PFSK-1 (cell line): ENCODE results near the gene BTBD9.

ENCODE experiments used
- FOXP2 ChIP-seq: optimal IDR thresholded peaks from 2 replicates; pipeline ENCODE3; 2011; ENCODE audit warnings: borderline replicate concordance, control low read depth, inconsistent platforms; ENCODE audit not compliant: insufficient read depth; ENCODE audit errors: extremely low read length, extremely low read depth
- POLR2AphosphoS5 ChIP-seq: IDR thresholded peaks from 2 replicates; pipeline ENCODE4 v1.6.1; 2012; ENCODE audit warnings: low read depth, mild to moderate bottlenecking, control low read depth, low read length, moderate library complexity
- REST ChIP-seq, 2 experiments: IDR thresholded peaks; 2 replicates each; pipeline versions ENCODE4 v1.6.1 to v1.8.0; 2011 to 2012; ENCODE audit warnings: low read depth in 2 of 2, low read length in 2 of 2, control low read depth in 1 of 2, inconsistent platforms in 1 of 2, mild to moderate bottlenecking in 1 of 2, moderate library complexity in 1 of 2; ENCODE audit not compliant: insufficient read depth in 1 of 2
- SIN3A ChIP-seq: IDR thresholded peaks from 2 replicates; pipeline ENCODE4 v1.6.1; 2012; ENCODE audit warnings: mild to moderate bottlenecking, low read length, moderate library complexity, borderline replicate concordance; ENCODE audit not compliant: insufficient read depth
- TAF1 ChIP-seq: IDR thresholded peaks from 2 replicates; pipeline ENCODE4 v1.6.1; 2012; ENCODE audit warnings: low read length, control low read depth, borderline replicate concordance; ENCODE audit not compliant: insufficient read depth

The BTBD9 gene

DNA sequence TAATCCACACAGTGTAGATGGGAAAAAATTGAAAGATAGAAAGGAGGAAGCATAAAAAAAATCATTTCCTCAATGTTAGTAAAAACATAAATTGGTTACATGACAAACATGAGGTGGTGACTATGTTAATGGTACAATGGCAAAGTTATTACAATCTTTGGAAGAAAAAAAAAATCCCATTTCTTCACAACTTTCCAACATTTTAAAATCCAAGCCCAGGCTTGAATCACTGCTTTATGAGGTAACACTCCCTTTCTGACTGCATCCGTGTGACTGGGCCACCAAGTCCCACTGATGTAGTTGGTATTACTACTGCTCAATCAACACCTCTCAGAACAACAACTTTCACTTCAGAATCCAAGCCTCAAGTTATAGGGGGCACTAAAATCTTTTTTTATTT lies 160.4 kb downstream of the BTBD9 start:
- TF ChIP-seq FOXP2 (no peak), REST (IDR thresholded peaks at IDR 0.05; ENCODE audit: insufficient read depth in 1 of 2, low read depth in 2 of 2, low read length in 2 of 2) (no peak), SIN3A (no peak), TAF1 (no peak), POLR2AphosphoS5 (no peak)

DNA sequence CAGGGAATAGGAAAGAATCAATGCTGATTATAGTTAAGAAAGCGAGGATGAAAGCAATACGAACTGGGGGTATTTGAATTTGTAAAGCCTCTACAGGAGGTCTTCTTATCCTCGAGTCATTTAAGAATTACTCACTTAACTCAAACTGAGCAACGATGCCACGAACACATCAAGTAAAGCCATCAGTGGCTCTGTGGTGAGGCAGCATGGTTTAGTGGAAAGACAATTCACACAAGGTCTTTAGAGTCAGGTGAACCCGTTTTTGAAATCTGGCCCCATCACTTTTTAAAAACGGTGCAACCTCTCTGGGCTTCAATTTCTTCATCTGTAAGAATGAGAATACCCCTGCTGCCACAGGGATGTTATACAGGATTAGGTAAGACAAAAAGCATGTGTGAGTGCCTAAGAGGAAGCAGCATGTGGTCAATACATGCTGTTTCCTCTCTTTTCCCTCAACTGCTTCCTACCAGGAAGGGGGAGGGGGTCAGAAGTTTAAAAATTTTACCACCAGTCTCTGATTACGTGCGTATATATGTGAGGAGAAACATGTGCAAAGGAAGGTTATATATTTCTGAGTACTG lies 162.0 kb downstream of the BTBD9 start:
- no peak for TF ChIP-seq REST (IDR thresholded peaks at IDR 0.05; ENCODE audit: insufficient read depth in 1 of 2, low read depth in 2 of 2, low read length in 2 of 2)
- TF ChIP-seq TAF1: no peak
- no peak for TF ChIP-seq POLR2AphosphoS5
- TF ChIP-seq SIN3A: no peak
- TF ChIP-seq FOXP2: no peak

- TF ChIP-seq FOXP2: no peak
- no peak for TF ChIP-seq TAF1
- no peak for TF ChIP-seq POLR2AphosphoS5
- TF ChIP-seq REST (IDR thresholded peaks at IDR 0.05; ENCODE audit: insufficient read depth in 1 of 2, low read depth in 2 of 2, low read length in 2 of 2): no peak
- no peak for TF ChIP-seq SIN3A
These were observed 162.8 kb downstream of the BTBD9 start for GRCh38 chr6:38476888-38477287.

- TF ChIP-seq FOXP2: no peak
- TF ChIP-seq TAF1: no peak
- no peak for TF ChIP-seq SIN3A
- TF ChIP-seq REST (IDR thresholded peaks at IDR 0.05; ENCODE audit: insufficient read depth in 1 of 2, low read depth in 2 of 2, low read length in 2 of 2): no peak
- TF ChIP-seq POLR2AphosphoS5: no peak
These were observed 163.6 kb downstream of the BTBD9 start for GRCh38 chr6:38476141-38476540.

- no peak for TF ChIP-seq TAF1
- no peak for TF ChIP-seq POLR2AphosphoS5
- no peak for TF ChIP-seq REST (IDR thresholded peaks at IDR 0.05; ENCODE audit: insufficient read depth in 1 of 2, low read depth in 2 of 2, low read length in 2 of 2)
- no peak for TF ChIP-seq SIN3A
- no peak for TF ChIP-seq FOXP2
These were observed 169.2 kb downstream of the BTBD9 start for GRCh38 chr6:38470548-38470947.
